ENCODE data around the gene MEX3A.
"Not testable (repeated sequence)": the region's sequence is repeated elsewhere in the genome, so short reads cannot be mapped to it uniquely, and the experiment has no call there.

The MEX3A gene

GRCh38 chr1:156054500-156055280, 27.6 kb downstream of the MEX3A start, which contains the start of gene LAMTOR2:
Gene LAMTOR2 (plus strand): TSS chr1:156054782. CDS start chr1:156054890, 108 bp downstream.
- peak; percentile 91 for DNase-seq (ENCODE audit: low read depth)

- DNase-seq (ENCODE audit: low read depth), result peak; percentile 74
Observed at GRCh38 chr1:156053768-156054499, 28.3 kb downstream of the MEX3A start, which contains the start of gene UBQLN4. Gene UBQLN4 (minus strand): TSS chr1:156053798. CDS start chr1:156053701, 97 bp downstream.

DNA sequence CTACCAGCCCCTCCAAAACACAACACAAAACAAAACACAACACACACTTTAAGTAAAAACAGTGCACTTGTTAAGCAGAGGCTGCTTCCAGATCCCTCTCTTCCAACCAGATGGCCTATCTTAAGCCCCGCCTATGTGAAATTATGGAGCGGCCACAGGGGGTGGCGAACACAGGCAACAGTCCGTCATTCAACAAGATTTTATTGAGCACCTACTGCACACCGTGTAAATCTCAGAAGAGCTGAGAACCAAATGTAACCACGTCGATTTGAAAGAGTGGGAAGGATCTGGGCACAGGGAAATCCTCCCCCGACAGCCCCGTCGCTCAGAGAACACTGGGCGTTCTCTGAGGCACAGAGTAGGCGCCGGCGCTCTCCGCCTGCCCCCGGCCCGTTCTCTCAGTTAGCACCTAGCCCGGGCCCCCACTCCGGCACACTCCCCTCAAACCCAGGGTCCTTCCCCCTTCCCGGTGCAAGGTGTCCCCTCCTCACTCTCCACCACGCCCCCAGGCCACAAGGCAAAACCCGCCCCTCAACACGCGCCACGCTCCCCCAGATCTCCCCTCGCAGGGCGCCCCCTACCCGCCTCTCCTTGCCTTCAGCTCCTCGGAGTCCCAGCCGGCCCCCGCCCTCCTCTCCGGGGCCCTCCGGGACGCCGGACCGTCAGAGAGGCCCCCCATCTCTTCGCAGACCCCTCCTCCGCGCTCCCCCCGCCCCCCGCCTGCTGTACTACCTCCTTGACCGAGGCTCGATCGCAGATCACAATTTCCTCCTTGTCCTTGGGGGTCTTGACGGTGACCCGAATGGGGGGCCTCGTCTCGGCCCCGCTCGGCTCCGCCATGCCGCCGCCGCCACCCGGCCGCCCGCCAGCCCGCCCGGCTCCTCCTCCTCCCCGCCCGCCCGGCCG, 29.1 kb downstream of the MEX3A start:
- DNase-seq (ENCODE audit: low read depth), result peak; percentile 49

DNA sequence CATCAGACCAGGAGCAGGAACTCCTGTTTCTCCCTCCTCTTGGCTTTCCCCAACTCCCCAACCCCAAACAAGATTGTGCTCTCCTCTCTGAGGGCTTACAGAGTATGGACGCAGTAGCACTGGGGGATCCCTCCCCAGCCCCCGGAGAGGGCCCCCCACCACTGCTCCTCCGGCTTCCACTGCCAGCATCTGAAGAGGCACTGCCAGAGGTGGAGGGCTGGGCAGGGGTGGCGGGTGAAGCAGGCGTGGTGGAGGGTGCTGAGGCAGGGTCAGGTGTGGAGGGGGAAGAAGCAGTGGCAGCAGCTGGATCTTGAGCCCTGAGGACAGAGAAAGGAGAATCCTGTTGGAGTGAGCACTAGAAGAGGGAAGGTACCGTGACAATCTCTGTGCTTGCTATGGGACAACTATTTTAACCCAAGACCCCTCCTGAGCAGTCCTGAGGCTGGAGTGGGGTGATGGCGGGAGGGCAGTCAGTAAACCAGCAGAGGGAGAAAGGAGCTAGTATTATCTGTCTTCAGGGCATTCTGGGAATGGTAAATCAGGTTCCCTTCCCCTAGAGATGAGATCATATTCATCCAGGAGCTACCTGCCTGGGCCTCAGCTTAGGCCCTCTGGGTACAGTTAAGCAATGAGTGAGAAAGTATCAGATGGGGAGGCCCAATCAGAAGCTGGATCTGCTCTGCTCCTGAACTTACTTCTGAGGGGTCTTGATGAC, 31.1 kb downstream of the MEX3A start:
- no peak for DNase-seq (ENCODE audit: low read depth)

- no peak for DNase-seq (ENCODE audit: low read depth)
Observed at GRCh38 chr1:156050376-156050775, 31.9 kb downstream of the MEX3A start.

- DNase-seq (ENCODE audit: low read depth), result no peak
Observed at GRCh38 chr1:156048663-156049258, 33.5 kb downstream of the MEX3A start.

DNA sequence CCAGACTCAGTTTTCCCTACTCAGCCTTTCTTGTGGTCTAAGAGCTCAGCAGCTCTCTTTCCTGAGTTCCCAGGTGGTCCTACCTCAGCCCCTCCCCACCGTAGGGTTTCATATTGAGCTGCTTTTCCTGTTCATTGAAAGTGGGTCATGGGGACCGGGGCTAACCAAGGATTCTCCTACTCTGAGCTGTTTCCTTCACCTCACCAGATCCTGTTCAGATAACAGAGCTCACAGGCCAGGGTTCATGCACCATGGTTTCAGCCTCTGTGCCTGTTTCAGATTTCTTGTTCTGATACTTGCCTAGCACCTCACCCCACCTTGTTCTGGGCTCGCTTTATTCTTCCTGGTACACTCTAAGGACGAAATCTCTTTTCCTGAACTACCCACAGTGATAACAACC, 37.2 kb downstream of the MEX3A start:
- DNase-seq (ENCODE audit: low read depth), result no peak

- DNase-seq (ENCODE audit: low read depth), result no peak
Observed at GRCh38 chr1:156042828-156043227, 39.4 kb downstream of the MEX3A start.

- DNase-seq (ENCODE audit: low read depth), result not testable (repeated sequence)
Observed at GRCh38 chr1:156034991-156035390, 47.3 kb downstream of the MEX3A start.

- no peak for DNase-seq (ENCODE audit: low read depth)
Observed at GRCh38 chr1:156033011-156033410, 49.3 kb downstream of the MEX3A start.

- no peak for DNase-seq (ENCODE audit: low read depth)
Observed at GRCh38 chr1:156026588-156026987, 55.7 kb downstream of the MEX3A start.

DNA sequence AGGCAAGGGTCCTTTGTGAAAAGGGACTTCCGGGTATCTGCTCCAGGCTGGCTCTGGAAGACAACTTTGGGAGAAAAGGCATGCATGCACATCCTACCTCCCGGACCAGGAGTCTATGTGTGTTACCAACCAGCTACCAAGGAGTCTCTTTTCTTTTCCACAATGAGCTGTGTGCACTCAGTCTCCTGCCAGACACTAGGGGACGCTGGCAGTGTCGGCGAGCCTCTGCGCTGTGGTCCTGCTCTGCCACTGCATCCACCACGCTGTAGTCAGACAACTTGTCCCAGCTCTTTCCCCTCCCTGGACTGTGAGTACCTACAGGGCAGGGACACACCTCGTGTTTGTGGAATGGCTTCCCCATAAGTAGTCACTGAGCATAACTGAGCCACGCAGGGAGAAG, 56.4 kb downstream of the MEX3A start:
- DNase-seq (ENCODE audit: low read depth), result no peak

- no peak for DNase-seq (ENCODE audit: low read depth)
Observed at GRCh38 chr1:156024801-156025200, 57.5 kb downstream of the MEX3A start.
